Measurements from ENCODE around the gene GATAD2A.

GATAD2A gene

GRCh38 chr19:19544954-19545591 is 139.6 kb downstream of the GATAD2A start:
- Histone ChIP-seq H3K36me3 (ENCODE audit: insufficient read depth, low read length) (no peaks in the 10 kb centered on the region), H3K4me1 (ENCODE audit: insufficient read depth, low read length) (peaks cover 12% of the 10 kb centered on the region), H3K27ac (ENCODE audit: low read depth, low read length) (no peak overlapping the region), H3K9ac (ENCODE audit: low read length) (no peak overlapping the region), H3K27me3 (ENCODE audit: control insufficient read depth in 1 of 2, insufficient read depth in 2 of 2, low read length in 2 of 2) (peaks cover 10 to 70% of the 10 kb centered on the region in 2 donors), H3K9me3 (ENCODE audit: low read length) (no peaks in the 10 kb centered on the region), H3K4me3 (ENCODE audit: low read depth in 1 of 2, low read length in 2 of 2) (no peak overlapping the region)

DNA sequence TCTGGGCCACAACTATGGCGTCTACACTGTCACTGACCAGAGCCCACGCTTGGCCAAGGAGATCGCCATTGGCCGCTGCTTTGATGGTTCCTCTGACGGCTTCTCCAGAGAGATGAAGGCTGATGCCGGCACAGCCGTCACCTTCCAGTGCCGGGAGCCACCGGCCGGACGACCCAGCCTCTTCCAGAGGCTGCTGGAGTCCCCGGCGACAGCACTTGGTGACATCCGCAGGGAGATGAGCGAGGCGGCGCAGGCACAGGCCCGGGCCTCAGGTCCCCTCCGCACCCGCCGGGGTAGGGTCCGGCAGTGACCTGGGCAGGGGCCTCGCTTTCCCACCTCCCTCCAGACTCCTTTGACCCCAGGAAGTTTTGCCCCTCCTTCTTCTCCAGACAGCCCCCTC is 140.2 kb downstream of the GATAD2A start:
- no peak overlapping the region for H3K9ac ChIP-seq (ENCODE audit: low read length)
- H3K27ac ChIP-seq (ENCODE audit: low read depth, low read length), result no peak overlapping the region
- peaks cover 10% of the 10 kb centered on the region for H3K4me1 ChIP-seq (ENCODE audit: insufficient read depth, low read length)
- H3K4me3 ChIP-seq (ENCODE audit: low read depth in 1 of 2, low read length in 2 of 2), result no peak overlapping the region
- H3K9me3 ChIP-seq (ENCODE audit: low read length), result no peaks in the 10 kb centered on the region
- no peaks in the 10 kb centered on the region for H3K36me3 ChIP-seq (ENCODE audit: insufficient read depth, low read length)
- H3K27me3 ChIP-seq (ENCODE audit: control insufficient read depth in 1 of 2, insufficient read depth in 2 of 2, low read length in 2 of 2), result peaks cover 10 to 69% of the 10 kb centered on the region in 2 donors

DNA sequence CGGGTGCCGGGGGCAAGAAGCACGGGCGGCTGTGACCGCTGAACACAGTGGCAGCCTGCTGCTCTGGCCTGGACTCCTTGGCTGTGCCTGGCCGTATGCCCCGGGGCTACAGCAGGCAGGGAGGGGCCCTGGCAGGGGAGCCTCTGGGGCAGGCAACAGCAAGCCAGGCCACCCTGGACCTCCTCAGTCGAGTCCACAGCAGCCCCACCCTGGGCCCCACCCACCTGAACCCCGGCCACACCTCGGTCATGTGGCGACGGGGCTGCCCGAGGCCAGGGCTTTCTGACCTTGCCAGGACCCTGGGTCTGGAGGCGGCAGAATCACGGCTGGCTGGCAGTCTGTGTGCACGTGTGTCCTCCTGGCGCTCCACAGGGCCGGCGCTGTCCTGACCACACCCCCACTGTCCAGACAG is 141.3 kb downstream of the GATAD2A start:
- H3K4me3 ChIP-seq (ENCODE audit: low read depth in 1 of 2, low read length in 2 of 2), result no peak overlapping the region
- no peaks in the 10 kb centered on the region for H3K4me1 ChIP-seq (ENCODE audit: insufficient read depth, low read length)
- no peak overlapping the region for H3K9ac ChIP-seq (ENCODE audit: low read length)
- no peaks in the 10 kb centered on the region for H3K36me3 ChIP-seq (ENCODE audit: insufficient read depth, low read length)
- peaks cover 9 to 61% of the 10 kb centered on the region in 2 donors for H3K27me3 ChIP-seq (ENCODE audit: control insufficient read depth in 1 of 2, insufficient read depth in 2 of 2, low read length in 2 of 2)
- no peak overlapping the region for H3K27ac ChIP-seq (ENCODE audit: low read depth, low read length)
- no peaks in the 10 kb centered on the region for H3K9me3 ChIP-seq (ENCODE audit: low read length)

GRCh38 chr19:19547674-19548336 is 142.3 kb downstream of the GATAD2A start:
- no peak overlapping the region for H3K9ac ChIP-seq (ENCODE audit: low read length)
- H3K4me3 ChIP-seq (ENCODE audit: low read depth in 1 of 2, low read length in 2 of 2), result no peak overlapping the region
- no peaks in the 10 kb centered on the region for H3K36me3 ChIP-seq (ENCODE audit: insufficient read depth, low read length)
- H3K27me3 ChIP-seq (ENCODE audit: control insufficient read depth in 1 of 2, insufficient read depth in 2 of 2, low read length in 2 of 2), result peaks cover 0 to 51% of the 10 kb centered on the region in 2 donors
- H3K4me1 ChIP-seq (ENCODE audit: insufficient read depth, low read length), result no peaks in the 10 kb centered on the region
- H3K27ac ChIP-seq (ENCODE audit: low read depth, low read length), result no peak overlapping the region
- H3K9me3 ChIP-seq (ENCODE audit: low read length), result no peaks in the 10 kb centered on the region

GRCh38 chr19:19548915-19549759 is 143.7 kb downstream of the GATAD2A start:
- H3K9ac ChIP-seq (ENCODE audit: low read length), result no peak overlapping the region
- no peaks in the 10 kb centered on the region for H3K36me3 ChIP-seq (ENCODE audit: insufficient read depth, low read length)
- no peaks in the 10 kb centered on the region for H3K4me1 ChIP-seq (ENCODE audit: insufficient read depth, low read length)
- peaks cover 0 to 40% of the 10 kb centered on the region in 2 donors for H3K27me3 ChIP-seq (ENCODE audit: control insufficient read depth in 1 of 2, insufficient read depth in 2 of 2, low read length in 2 of 2)
- no peak overlapping the region for H3K4me3 ChIP-seq (ENCODE audit: low read depth in 1 of 2, low read length in 2 of 2)
- H3K9me3 ChIP-seq (ENCODE audit: low read length), result no peaks in the 10 kb centered on the region
- no peak overlapping the region for H3K27ac ChIP-seq (ENCODE audit: low read depth, low read length)

GRCh38 chr19:19549804-19550464 is 144.5 kb downstream of the GATAD2A start:
- Histone ChIP-seq H3K4me1 (ENCODE audit: insufficient read depth, low read length) (no peaks in the 10 kb centered on the region), H3K27me3 (ENCODE audit: control insufficient read depth in 1 of 2, insufficient read depth in 2 of 2, low read length in 2 of 2) (peaks cover 0 to 42% of the 10 kb centered on the region in 2 donors), H3K4me3 (ENCODE audit: low read depth in 1 of 2, low read length in 2 of 2) (no peak overlapping the region), H3K27ac (ENCODE audit: low read depth, low read length) (no peak overlapping the region), H3K9me3 (ENCODE audit: low read length) (no peaks in the 10 kb centered on the region), H3K9ac (ENCODE audit: low read length) (no peak overlapping the region), H3K36me3 (ENCODE audit: insufficient read depth, low read length) (no peaks in the 10 kb centered on the region)

- Histone ChIP-seq H3K36me3 (ENCODE audit: insufficient read depth, low read length) (no peaks in the 10 kb centered on the region), H3K9me3 (ENCODE audit: low read length) (no peaks in the 10 kb centered on the region), H3K4me1 (ENCODE audit: insufficient read depth, low read length) (no peaks in the 10 kb centered on the region), H3K27ac (ENCODE audit: low read depth, low read length) (no peak overlapping the region), H3K27me3 (ENCODE audit: control insufficient read depth in 1 of 2, insufficient read depth in 2 of 2, low read length in 2 of 2) (peaks cover 0 to 42% of the 10 kb centered on the region in 2 donors), H3K9ac (ENCODE audit: low read length) (no peak overlapping the region), H3K4me3 (ENCODE audit: low read depth in 1 of 2, low read length in 2 of 2) (no peak overlapping the region)
These were observed 145.0 kb downstream of the GATAD2A start for GRCh38 chr19:19550485-19550929.

GRCh38 chr19:19550972-19551852 is 145.7 kb downstream of the GATAD2A start:
- peaks cover 0 to 42% of the 10 kb centered on the region in 2 donors for H3K27me3 ChIP-seq (ENCODE audit: control insufficient read depth in 1 of 2, insufficient read depth in 2 of 2, low read length in 2 of 2)
- H3K4me1 ChIP-seq (ENCODE audit: insufficient read depth, low read length), result no peaks in the 10 kb centered on the region
- no peaks in the 10 kb centered on the region for H3K36me3 ChIP-seq (ENCODE audit: insufficient read depth, low read length)
- no peaks in the 10 kb centered on the region for H3K9me3 ChIP-seq (ENCODE audit: low read length)
- H3K9ac ChIP-seq (ENCODE audit: low read length), result no peak overlapping the region
- no peak overlapping the region for H3K27ac ChIP-seq (ENCODE audit: low read depth, low read length)
- H3K4me3 ChIP-seq (ENCODE audit: low read depth in 1 of 2, low read length in 2 of 2), result no peak overlapping the region

- H3K27ac ChIP-seq (ENCODE audit: low read depth, low read length), result no peak overlapping the region
- no peaks in the 10 kb centered on the region for H3K36me3 ChIP-seq (ENCODE audit: insufficient read depth, low read length)
- no peak overlapping the region for H3K9ac ChIP-seq (ENCODE audit: low read length)
- H3K4me3 ChIP-seq (ENCODE audit: low read depth in 1 of 2, low read length in 2 of 2), result no peak overlapping the region
- H3K4me1 ChIP-seq (ENCODE audit: insufficient read depth, low read length), result no peaks in the 10 kb centered on the region
- no peaks in the 10 kb centered on the region for H3K9me3 ChIP-seq (ENCODE audit: low read length)
- peaks cover 0 to 42% of the 10 kb centered on the region in 2 donors for H3K27me3 ChIP-seq (ENCODE audit: control insufficient read depth in 1 of 2, insufficient read depth in 2 of 2, low read length in 2 of 2)
These were observed 146.3 kb downstream of the GATAD2A start for GRCh38 chr19:19551853-19552192.

GRCh38 chr19:19552798-19553197 is 147.3 kb downstream of the GATAD2A start:
- Histone ChIP-seq H3K27ac (ENCODE audit: low read depth, low read length) (no peak overlapping the region), H3K9ac (ENCODE audit: low read length) (no peak overlapping the region), H3K36me3 (ENCODE audit: insufficient read depth, low read length) (no peaks in the 10 kb centered on the region), H3K4me3 (ENCODE audit: low read depth in 1 of 2, low read length in 2 of 2) (no peak overlapping the region), H3K9me3 (ENCODE audit: low read length) (no peaks in the 10 kb centered on the region), H3K27me3 (ENCODE audit: control insufficient read depth in 1 of 2, insufficient read depth in 2 of 2, low read length in 2 of 2) (peaks cover 0 to 35% of the 10 kb centered on the region in 2 donors), H3K4me1 (ENCODE audit: insufficient read depth, low read length) (no peaks in the 10 kb centered on the region)
